Keratinocyte (primary cell): ENCODE measurements around the gene ZNF516. TPM values are rescaled to one million over a fixed set of nuclear protein-coding genes. Genes with fewer than 3 reads are reported as not detected.

Experiments
- DNase-seq: peaks from one replicate; pipeline ENCODE4 v3.0.0-alpha.2; 2011; ENCODE audit warnings: low read depth, missing footprints, low spot score
- FAIRE-seq: peaks from 2 replicates; lab custom pipeline; 2011; peaks lifted over from hg19 to GRCh38; lab: Jason Lieb, UNC
- H2AFZ ChIP-seq: 2 replicates; pipeline ENCODE4 v1.6.0; 2012; ENCODE audit warnings: low read length, control low read depth, inconsistent platforms; ENCODE audit not compliant: control insufficient read depth
- H3K27ac ChIP-seq: 2 replicates; pipeline ENCODE4 v1.5.1; 2011; ENCODE audit warnings: low read length; ENCODE audit not compliant: control insufficient read depth, insufficient read depth
- H3K27me3 ChIP-seq: 3 replicates; pipeline ENCODE4 v1.6.0; 2011; ENCODE audit warnings: low read length; ENCODE audit not compliant: control insufficient read depth, insufficient read depth; ENCODE audit errors: extremely low read depth
- H3K36me3 ChIP-seq, 2 experiments: 2 replicates in 1 of 2; 3 replicates in 1 of 2; pipeline ENCODE4 v1.5.1; 2011; ENCODE audit warnings: low read length in 2 of 2, mild to moderate bottlenecking in 1 of 2; ENCODE audit not compliant: control insufficient read depth in 2 of 2, insufficient read depth in 2 of 2; ENCODE audit errors: extremely low read depth in 1 of 2
- H3K4me1 ChIP-seq: 3 replicates; pipeline ENCODE4 v1.5.1; 2011; ENCODE audit warnings: low read length; ENCODE audit not compliant: control insufficient read depth, insufficient read depth; ENCODE audit errors: extremely low read depth
- H3K4me2 ChIP-seq: 3 replicates; pipeline ENCODE4 v1.6.0; 2011; ENCODE audit warnings: low read depth, low read length; ENCODE audit not compliant: control insufficient read depth, insufficient read depth; ENCODE audit errors: extremely low read depth
- H3K4me3 ChIP-seq, 3 experiments: fragments of 200-600 bp in 1 of 3; sonication (generic) in 1 of 3; 2 replicates in 2 of 3; 3 replicates in 1 of 3; pipeline ENCODE4 v1.5.1; 2011 to 2016; ENCODE audit warnings: low read length in 3 of 3, mild to moderate bottlenecking in 3 of 3, control low read depth in 2 of 3, inconsistent platforms in 1 of 3, low read depth in 1 of 3, mixed read lengths in 1 of 3, mixed run types in 1 of 3, moderate library complexity in 1 of 3; ENCODE audit not compliant: control insufficient read depth in 2 of 3, insufficient read depth in 2 of 3; ENCODE audit errors: extremely low read depth in 1 of 3
- H3K79me2 ChIP-seq: 2 replicates; pipeline ENCODE4 v1.6.0; 2012; ENCODE audit warnings: low read length; ENCODE audit not compliant: control insufficient read depth, insufficient read depth
- H3K9ac ChIP-seq: 3 replicates; pipeline ENCODE4 v1.6.0; 2011; ENCODE audit warnings: low read length; ENCODE audit not compliant: control insufficient read depth, insufficient read depth; ENCODE audit errors: extremely low read depth
- H3K9me1 ChIP-seq: 3 replicates; pipeline ENCODE4 v1.6.0; 2011; ENCODE audit warnings: low read length; ENCODE audit not compliant: control insufficient read depth, insufficient read depth; ENCODE audit errors: extremely low read depth
- H3K9me3 ChIP-seq: 2 replicates; pipeline ENCODE4 v1.5.1; 2012; ENCODE audit warnings: low read depth, low read length; ENCODE audit not compliant: control insufficient read depth
- H4K20me1 ChIP-seq: 3 replicates; pipeline ENCODE4 v1.6.0; 2011; ENCODE audit warnings: low read length; ENCODE audit not compliant: control insufficient read depth, insufficient read depth; ENCODE audit errors: extremely low read depth
- CTCF ChIP-seq, 3 experiments: IDR thresholded peaks in 1 of 3; conservative IDR thresholded peaks in 1 of 3; optimal IDR thresholded peaks in 1 of 3; 2 replicates in 2 of 3; 3 replicates in 1 of 3; pipeline versions ENCODE3 to v1.5.1; 2011; ENCODE audit warnings: low read length in 3 of 3, mild to moderate bottlenecking in 3 of 3, moderate library complexity in 2 of 3, control low read depth in 1 of 3, inconsistent platforms in 1 of 3; ENCODE audit not compliant: insufficient read depth in 2 of 3; ENCODE audit errors: extremely low read depth in 1 of 3
- EZH2 ChIP-seq: IDR thresholded peaks from one replicate; pipeline ENCODE4 v1.6.1; 2012; ENCODE audit warnings: inconsistent platforms, mild to moderate bottlenecking, low read length, moderate library complexity
- dilution Hi-C: fragments of 300-500 bp; cut with MboI; formaldehyde crosslinking; loops from one replicate; pipeline ENCODE4 v1.7.0; 2020; ENCODE audit warnings: low sequenced_read_pairs; ENCODE audit not compliant: extremely low pct_ligation_motif_present
- polyA plus RNA-seq, 5 experiments: library from polyadenylated mRNA; depleted of rRNA in 3 of 5; stranded (reverse) in 3 of 5; stranded (forward) in 1 of 5; unstranded in 1 of 5; fragments of >200 nt; gene quantifications; 1 replicate in 1 of 5; 2 replicates in 3 of 5; 3 replicates in 1 of 5; pipeline versions ENCODE4 v1.2.1 to v1.2.3, GENCODE V29; 2011 to 2012; ENCODE audit warnings: missing spikeins in 2 of 5, low read depth in 1 of 5, low replicate concordance in 1 of 5

Gene ZNF516
- polyA plus RNA-seq, 1 donor (not counting 4 experiments of a cell fraction or from before 2014, with no cell fraction given), result 9.3 TPM

DNA sequence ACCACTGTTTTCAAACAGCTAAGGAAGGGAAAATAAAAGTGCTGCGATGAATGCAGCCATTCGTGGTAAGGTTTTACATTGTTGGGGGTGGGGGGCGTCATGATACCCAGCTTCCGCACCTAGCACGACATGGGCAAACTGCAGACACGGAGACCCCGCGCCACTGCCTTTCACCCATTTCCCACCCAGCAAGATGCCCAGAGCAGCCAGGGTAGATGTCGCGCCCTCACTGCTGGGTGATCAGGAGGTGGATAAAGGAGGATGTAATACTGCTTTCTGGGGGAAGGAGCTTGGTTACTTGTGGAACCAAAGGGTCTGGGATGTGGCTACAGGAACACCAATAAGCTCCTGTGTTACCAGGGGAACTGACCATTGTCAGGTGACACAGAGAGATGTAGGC lies 138.4 kb downstream of the ZNF516 start:
- FAIRE-seq, result no peak

GRCh38 chr18:76354348-76354747 lies 140.7 kb downstream of the ZNF516 start:
- no peak overlapping the region for H3K27ac ChIP-seq
- dilution Hi-C loops, result no loop called here
- H3K4me2 ChIP-seq, result no peak overlapping the region
- TF ChIP-seq EZH2 (no peak), CTCF (optimal IDR thresholded peaks at IDR 0.05 in 1 of 3, IDR thresholded peaks at IDR 0.05 in 1 of 3, conservative IDR thresholded peaks at IDR 0.05 in 1 of 3; ENCODE audit: extremely low read depth in 1 of 3, insufficient read depth in 2 of 3, low read length in 3 of 3) (no peak)
- H3K9me1 ChIP-seq, result no peaks in the 10 kb centered on the region
- H3K4me1 ChIP-seq, result peaks cover 2% of the 10 kb centered on the region
- H3K79me2 ChIP-seq, result no peaks in the 10 kb centered on the region
- DNase-seq (no peak), FAIRE-seq (no peak)
- H3K9ac ChIP-seq, result no peak overlapping the region
- H4K20me1 ChIP-seq, result no peaks in the 10 kb centered on the region
- peaks cover 3 to 11% of the 10 kb centered on the region in 2 experiments for H3K36me3 ChIP-seq
- H3K9me3 ChIP-seq, result peaks cover 2% of the 10 kb centered on the region
- H3K27me3 ChIP-seq, result no peaks in the 10 kb centered on the region
- H3K4me3 ChIP-seq, result no peak overlapping the region
- H2AFZ ChIP-seq, result no peak overlapping the region

More for the DNA sequence above, 138.4 kb downstream of the ZNF516 start:
- Histone ChIP-seq H3K79me2 (no peaks in the 10 kb centered on the region), H3K9ac (no peak overlapping the region), H2AFZ (no peak overlapping the region), H3K4me3 (no peak overlapping the region), H3K4me1 (no peaks in the 10 kb centered on the region), H3K4me2 (no peak overlapping the region), H4K20me1 (no peaks in the 10 kb centered on the region), H3K27me3 (no peaks in the 10 kb centered on the region), H3K36me3 (peaks cover 3 to 14% of the 10 kb centered on the region in 2 experiments), H3K27ac (no peak overlapping the region), H3K9me1 (no peaks in the 10 kb centered on the region), H3K9me3 (peaks cover 2% of the 10 kb centered on the region)
- dilution Hi-C loops, result no loop called here
- TF ChIP-seq CTCF (optimal IDR thresholded peaks at IDR 0.05 in 1 of 3, IDR thresholded peaks at IDR 0.05 in 1 of 3, conservative IDR thresholded peaks at IDR 0.05 in 1 of 3; ENCODE audit: extremely low read depth in 1 of 3, insufficient read depth in 2 of 3, low read length in 3 of 3), result no peak
- no peak for TF ChIP-seq EZH2
- no peak for DNase-seq
